ENCODE results near the gene EHD1.
A peak's percentile ranks its signal among the peaks of the same experiment; 100 is the strongest.

The EHD1 gene

DNA sequence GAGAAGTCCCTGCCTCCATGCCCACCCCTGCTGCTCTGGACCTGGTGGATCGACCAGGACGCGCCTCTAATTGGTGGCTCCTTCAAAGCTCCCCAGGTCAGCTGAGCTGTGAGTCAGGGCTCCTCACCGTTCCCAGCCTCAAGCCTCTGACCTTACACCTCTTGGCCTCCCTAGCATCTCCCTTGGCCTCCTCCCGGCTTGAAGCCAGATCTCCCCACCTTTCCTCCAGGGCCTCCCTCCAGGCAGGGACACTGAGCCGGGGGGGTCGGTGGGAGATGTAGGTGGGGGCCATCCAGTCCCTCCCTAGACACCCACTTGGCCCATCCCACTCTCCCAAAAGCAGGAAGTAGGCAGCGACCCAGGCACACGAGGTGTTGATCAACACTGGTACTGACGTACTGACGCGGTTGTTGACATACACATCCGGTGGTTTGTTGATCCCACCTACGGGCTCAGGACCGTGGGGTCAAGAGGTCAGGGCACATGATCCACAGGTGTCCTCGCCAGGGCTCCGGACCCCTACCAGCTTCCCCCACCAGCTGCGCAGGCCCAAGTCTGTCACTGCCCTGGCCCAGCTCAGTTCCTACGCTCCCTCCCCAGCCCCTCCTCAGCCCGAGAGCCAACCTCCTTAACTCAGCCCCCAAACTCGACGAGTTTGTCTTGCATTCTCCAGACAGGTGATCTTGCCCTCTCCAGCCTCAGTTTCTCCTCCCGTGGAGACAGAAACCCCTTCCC lies 37.8 kb upstream of the EHD1 start:
- Histone ChIP-seq H3K9me3 (replicated peaks; ENCODE audit: insufficient read depth, low read length) (no peaks in the 10 kb centered on the region), H3K36me3 (replicated peaks; ENCODE audit: insufficient read depth, low read length) (no peaks in the 10 kb centered on the region), H3K27ac (ENCODE audit: low read length) (peak overlapping the region; percentile 47; the same call in 1 of the 2 replicates), H3K4me3 (ENCODE audit: low read length) (peak overlapping the region; percentile 90), H3K79me2 (ENCODE audit: low read length) (peaks cover 20% of the 10 kb centered on the region), H3K4me2 (ENCODE audit: low read depth, low read length) (peak overlapping the region; percentile 94), H3K9ac (ENCODE audit: low read length) (peak overlapping the region; percentile 95), H4K20me1 (ENCODE audit: insufficient read depth, low read length) (no peaks in the 10 kb centered on the region), H3K9me2 (replicated peaks; ENCODE audit: insufficient read depth, low read length) (no peaks in the 10 kb centered on the region), H3F3A (ENCODE audit: insufficient read depth, low read length) (peaks cover 4% of the 10 kb centered on the region; the same call in 1 of the 2 replicates), H3K27me3 (replicated peaks; ENCODE audit: insufficient read depth, low read length) (no peaks in the 10 kb centered on the region), H3K4me1 (ENCODE audit: low read length) (peaks cover 6% of the 10 kb centered on the region), H2AFZ (ENCODE audit: low read length) (peak overlapping the region; percentile 62)
- no peak for TF ChIP-seq EZH2 (optimal IDR thresholded peaks at IDR 0.05; ENCODE audit: low read depth, low read length)
- no peak for TF ChIP-seq EZH2phosphoT487 (IDR thresholded peaks at IDR 0.05; ENCODE audit: low read length)
- no peak for TF ChIP-seq CTCF (IDR thresholded peaks at IDR 0.05; ENCODE audit: low read length)
- DNase-seq = peak; percentile 63

GRCh38 chr11:64915376-64915887 lies 37.0 kb upstream of the EHD1 start:
- H3K9me3 ChIP-seq (replicated peaks; ENCODE audit: insufficient read depth, low read length) = no peaks in the 10 kb centered on the region
- H3K36me3 ChIP-seq (replicated peaks; ENCODE audit: insufficient read depth, low read length) = no peaks in the 10 kb centered on the region
- H3K9ac ChIP-seq (ENCODE audit: low read length) = peak overlapping the region; percentile 95; the same call in 1 of the 2 replicates
- no peaks in the 10 kb centered on the region for H3K9me2 ChIP-seq (replicated peaks; ENCODE audit: insufficient read depth, low read length)
- H3K4me2 ChIP-seq (ENCODE audit: low read depth, low read length) = peak overlapping the region; percentile 94; the same call in 1 of the 2 replicates
- TF ChIP-seq EZH2phosphoT487 (IDR thresholded peaks at IDR 0.05; ENCODE audit: low read length) = no peak
- TF ChIP-seq EZH2 (optimal IDR thresholded peaks at IDR 0.05; ENCODE audit: low read depth, low read length) = no peak
- TF ChIP-seq CTCF (IDR thresholded peaks at IDR 0.05; ENCODE audit: low read length) = no peak
- no peak overlapping the region for H2AFZ ChIP-seq (ENCODE audit: low read length)
- peak overlapping the region; percentile 23; the same call in 1 of the 2 replicates for H3K27ac ChIP-seq (ENCODE audit: low read length)
- no peak for DNase-seq
- H3K79me2 ChIP-seq (ENCODE audit: low read length) = peaks cover 20% of the 10 kb centered on the region
- H3F3A ChIP-seq (ENCODE audit: insufficient read depth, low read length) = peaks cover 4% of the 10 kb centered on the region; the same call in 1 of the 2 replicates
- no peak overlapping the region for H3K4me3 ChIP-seq (ENCODE audit: low read length)
- H3K4me1 ChIP-seq (ENCODE audit: low read length) = peaks cover 6% of the 10 kb centered on the region
- H4K20me1 ChIP-seq (ENCODE audit: insufficient read depth, low read length) = no peaks in the 10 kb centered on the region
- H3K27me3 ChIP-seq (replicated peaks; ENCODE audit: insufficient read depth, low read length) = no peaks in the 10 kb centered on the region

DNA sequence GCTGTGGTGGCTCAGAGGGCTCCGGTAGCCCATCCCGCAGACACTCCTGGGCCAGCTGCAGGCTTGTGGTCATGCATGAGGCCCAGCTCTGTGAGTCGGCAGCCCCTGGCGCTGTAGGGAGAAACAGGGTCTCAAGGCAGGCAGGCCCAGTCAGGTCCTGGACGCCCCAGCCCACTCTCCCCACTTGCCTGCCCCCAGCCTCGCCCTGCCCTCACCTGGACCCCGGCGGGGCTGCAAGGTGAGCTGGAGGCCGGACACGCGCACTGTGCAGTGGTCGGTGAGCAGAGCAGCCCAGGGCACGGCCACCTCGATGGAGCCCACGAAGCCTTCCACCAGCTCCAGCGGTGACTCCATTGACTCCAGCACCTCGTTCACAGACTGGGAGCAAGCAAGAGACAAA lies 35.7 kb upstream of the EHD1 start:
- Histone ChIP-seq H3K36me3 (replicated peaks; ENCODE audit: insufficient read depth, low read length) (no peaks in the 10 kb centered on the region), H2AFZ (ENCODE audit: low read length) (no peak overlapping the region), H3F3A (ENCODE audit: insufficient read depth, low read length) (peaks cover 4% of the 10 kb centered on the region; the same call in 1 of the 2 replicates), H3K4me3 (ENCODE audit: low read length) (no peak overlapping the region), H4K20me1 (ENCODE audit: insufficient read depth, low read length) (no peaks in the 10 kb centered on the region), H3K9me2 (replicated peaks; ENCODE audit: insufficient read depth, low read length) (no peaks in the 10 kb centered on the region), H3K4me2 (ENCODE audit: low read depth, low read length) (no peak overlapping the region), H3K9me3 (replicated peaks; ENCODE audit: insufficient read depth, low read length) (no peaks in the 10 kb centered on the region), H3K27ac (ENCODE audit: low read length) (no peak overlapping the region), H3K9ac (ENCODE audit: low read length) (no peak overlapping the region), H3K4me1 (ENCODE audit: low read length) (peaks cover 6% of the 10 kb centered on the region), H3K79me2 (ENCODE audit: low read length) (peaks cover 20% of the 10 kb centered on the region), H3K27me3 (replicated peaks; ENCODE audit: insufficient read depth, low read length) (no peaks in the 10 kb centered on the region)
- DNase-seq = no peak
- TF ChIP-seq EZH2phosphoT487 (IDR thresholded peaks at IDR 0.05; ENCODE audit: low read length) = no peak
- no peak for TF ChIP-seq CTCF (IDR thresholded peaks at IDR 0.05; ENCODE audit: low read length)
- no peak for TF ChIP-seq EZH2 (optimal IDR thresholded peaks at IDR 0.05; ENCODE audit: low read depth, low read length)

Measured in MM.1S (cell line).